ENCODE results near the gene GPR132. TPM values are rescaled to one million over a fixed set of nuclear protein-coding genes. Genes with fewer than 3 reads are reported as not detected.

The GPR132 gene
- total and polyA plus RNA-seq, 2 of the 8 experiments (the other 6 are each of a cell fraction or from before 2014, with no cell fraction given), result 0.11 TPM; not detected in 1

- H2BK20ac ChIP-seq (ENCODE audit: low read length), result no peak overlapping the region
- POLR2A ChIA-PET (ENCODE audit: partially characterized antibody), result no interaction called here
- H3K4me3 ChIP-seq (ENCODE audit: extremely low read depth in 1 of 4, insufficient read depth in 2 of 4, low read depth in 3 of 4, low read length in 4 of 4), result no peak overlapping the region
- H2AK5ac ChIP-seq (ENCODE audit: low read depth, low read length), result no peak overlapping the region
- no peak overlapping the region for H3K27ac ChIP-seq (ENCODE audit: low read depth, low read length)
- H3K9ac ChIP-seq (replicated peaks in 1 of 4; ENCODE audit: extremely low read depth in 1 of 4, low read depth in 3 of 4, low read length in 3 of 4), result no peak overlapping the region
- H3K4me1 ChIP-seq (replicated peaks in 1 of 4; ENCODE audit: control insufficient read depth in 3 of 4, insufficient read depth in 4 of 4, low read length in 3 of 4), result no peaks in the 10 kb centered on the region
- no peak overlapping the region for H2BK15ac ChIP-seq (ENCODE audit: low read length)
- no peak overlapping the region for H3K4me2 ChIP-seq (ENCODE audit: insufficient read depth in 1 of 2, low read depth in 2 of 2, low read length in 2 of 2)
- no peak overlapping the region for H2AFZ ChIP-seq (ENCODE audit: low read length)
- no peak overlapping the region for H2BK12ac ChIP-seq (ENCODE audit: low read depth, low read length)
- H3K79me1 ChIP-seq (ENCODE audit: low read depth, low read length), result no peaks in the 10 kb centered on the region
- no peaks in the 10 kb centered on the region; a peak in 1 of 7 replicates for H3K27me3 ChIP-seq (replicated peaks in 1 of 4; ENCODE audit: control insufficient read depth in 3 of 4, extremely low read depth in 1 of 4, insufficient read depth in 3 of 4, low read length in 3 of 4)
- no peak overlapping the region for H3K56ac ChIP-seq (replicated peaks; ENCODE audit: insufficient read length, low read depth, low read length)
- H4K20me1 ChIP-seq (replicated peaks in 1 of 2; ENCODE audit: control insufficient read depth in 1 of 2, insufficient read depth in 2 of 2, low read length in 2 of 2), result no peaks in the 10 kb centered on the region
- no peak overlapping the region for H3K18ac ChIP-seq (ENCODE audit: extremely low read depth, low read length)
- CTCF ChIA-PET (ENCODE audit: partially characterized antibody), result interaction anchor here (0.7 to 1.8 kb wide), 2 partner anchors 12 to 21 kb away, joined by 3 to 8 read pairs; no protein-coding TSS in a partner anchor
- H3K79me2 ChIP-seq (ENCODE audit: control insufficient read depth in 1 of 2, insufficient read depth in 2 of 2, low read length in 2 of 2), result no peaks in the 10 kb centered on the region
- no peak overlapping the region for H2BK5ac ChIP-seq (ENCODE audit: low read depth, low read length)
- no peak overlapping the region for H3K14ac ChIP-seq (ENCODE audit: insufficient read length)
- H4K91ac ChIP-seq (replicated peaks; ENCODE audit: insufficient read length, low read length), result no peak overlapping the region
- DNase-seq (ENCODE audit: low read depth in 1 of 2, low spot score in 2 of 2) (no peak), FAIRE-seq (no peak)
- no peak overlapping the region for H4K8ac ChIP-seq (ENCODE audit: extremely low read depth, insufficient read depth, low read length)
- H3K36me3 ChIP-seq (ENCODE audit: control insufficient read depth in 2 of 4, insufficient read depth in 4 of 4, low read length in 3 of 4), result no peaks in the 10 kb centered on the region
- H3K23ac ChIP-seq (ENCODE audit: insufficient read length), result no peak overlapping the region
- 88% methylated on average over 7 of the region's 7 CpGs; no CpG with 5 or more reads in 1 of the 2 experiments for WGBS, 2 experiments (ENCODE audit: extremely low coverage in 1 of 2, insufficient coverage in 1 of 2, insufficient read length in 1 of 2, insufficient replicate concordance in 2 of 2, low coverage in 1 of 2, low lambda C conversion rate in 2 of 2, missing lambda C conversion rate in 1 of 2)
- no peak overlapping the region for H3K4ac ChIP-seq (replicated peaks; ENCODE audit: insufficient read length, low read depth, low read length)
- H3K9me3 ChIP-seq (ENCODE audit: insufficient read depth in 2 of 2, low read depth in 1 of 2, low read length in 1 of 2), result peaks cover 11 to 22% of the 10 kb centered on the region in 2 experiments
- no peak overlapping the region for H2BK120ac ChIP-seq (replicated peaks; ENCODE audit: low read depth, low read length)
- H3K23me2 ChIP-seq (ENCODE audit: low read depth, low read length), result no peaks in the 10 kb centered on the region
- no peak overlapping the region for H4K5ac ChIP-seq (ENCODE audit: insufficient read length, low read depth, low read length)
- TF ChIP-seq RNF2 (IDR thresholded peaks at IDR 0.05; ENCODE audit: borderline replicate concordance, low read depth, low read length, missing control alignments, poor library complexity, severe bottlenecking), result no peak
- no peak for TF ChIP-seq RXRA (IDR thresholded peaks at IDR 0.05; ENCODE audit: insufficient read depth, low read depth, low read length)
- TF ChIP-seq, protein P1, sequence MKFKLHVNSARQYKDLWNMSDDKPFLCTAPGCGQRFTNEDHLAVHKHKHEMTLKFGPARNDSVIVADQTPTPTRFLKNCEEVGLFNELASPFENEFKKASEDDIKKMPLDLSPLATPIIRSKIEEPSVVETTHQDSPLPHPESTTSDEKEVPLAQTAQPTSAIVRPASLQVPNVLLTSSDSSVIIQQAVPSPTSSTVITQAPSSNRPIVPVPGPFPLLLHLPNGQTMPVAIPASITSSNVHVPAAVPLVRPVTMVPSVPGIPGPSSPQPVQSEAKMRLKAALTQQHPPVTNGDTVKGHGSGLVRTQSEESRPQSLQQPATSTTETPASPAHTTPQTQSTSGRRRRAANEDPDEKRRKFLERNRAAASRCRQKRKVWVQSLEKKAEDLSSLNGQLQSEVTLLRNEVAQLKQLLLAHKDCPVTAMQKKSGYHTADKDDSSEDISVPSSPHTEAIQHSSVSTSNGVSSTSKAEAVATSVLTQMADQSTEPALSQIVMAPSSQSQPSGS (IDR thresholded peaks at IDR 0.05; ENCODE audit: low read length), result no peak
- TF ChIP-seq ATF3 (IDR thresholded peaks at IDR 0.05; ENCODE audit: insufficient read depth, low read depth, low read length), result no peak
- TF ChIP-seq TEAD4 (IDR thresholded peaks at IDR 0.05; ENCODE audit: low read depth, low read length), result no peak
- TF ChIP-seq HDAC2 (IDR thresholded peaks at IDR 0.05; ENCODE audit: borderline replicate concordance in 1 of 2, low read depth in 2 of 2, low read length in 2 of 2), result no peak
- no peak for TF ChIP-seq ASH2L (IDR thresholded peaks at IDR 0.05; ENCODE audit: low read length)
- TF ChIP-seq EGR1 (IDR thresholded peaks at IDR 0.05; ENCODE audit: borderline replicate concordance, low read depth, low read length), result no peak
- no peak for TF ChIP-seq CTBP2 (IDR thresholded peaks at IDR 0.05; ENCODE audit: borderline replicate concordance, insufficient read depth, insufficient read length, low read length)
- no peak for TF ChIP-seq CREB1 (IDR thresholded peaks at IDR 0.05)
- TF ChIP-seq SUZ12 (IDR thresholded peaks at IDR 0.05; ENCODE audit: low read length), result no peak
Measured at GRCh38 chr14:105102361-105102870, 37.2 kb upstream of the GPR132 start.

Data from H1 (cell line).